Epithelial cell of proximal tubule (primary cell): Measurements from ENCODE around the gene RPL28. TPM values are rescaled to one million over a fixed set of nuclear protein-coding genes. Genes with fewer than 3 reads are reported as not detected.
"Not testable (repeated sequence)": the region's sequence is repeated elsewhere in the genome, so short reads cannot be mapped to it uniquely, and the experiment has no call there.

Source experiments
- DNase-seq: peaks from one replicate; pipeline ENCODE4 v3.0.0-alpha.2; 2011; ENCODE audit warnings: low read depth
- H3K4me3 ChIP-seq: 2 replicates; pipeline ENCODE4 v1.5.1; 2011; ENCODE audit warnings: low read depth, mild to moderate bottlenecking, low read length
- total RNA-seq: library from RNA; depleted of rRNA; stranded (reverse); fragments of >200 nt; gene quantifications from 2 replicates; pipeline ENCODE4 v1.2.3, GENCODE V29; 2015
- TF ChIP-seq, protein P1 (sequence below): conservative IDR thresholded peaks from 2 replicates; pipeline ENCODE4 v1.5.1; 2012; ENCODE audit warnings: low read depth, mild to moderate bottlenecking, low read length

The RPL28 gene
- total RNA-seq, 1 donor from 2014 or later = 412 TPM

DNA sequence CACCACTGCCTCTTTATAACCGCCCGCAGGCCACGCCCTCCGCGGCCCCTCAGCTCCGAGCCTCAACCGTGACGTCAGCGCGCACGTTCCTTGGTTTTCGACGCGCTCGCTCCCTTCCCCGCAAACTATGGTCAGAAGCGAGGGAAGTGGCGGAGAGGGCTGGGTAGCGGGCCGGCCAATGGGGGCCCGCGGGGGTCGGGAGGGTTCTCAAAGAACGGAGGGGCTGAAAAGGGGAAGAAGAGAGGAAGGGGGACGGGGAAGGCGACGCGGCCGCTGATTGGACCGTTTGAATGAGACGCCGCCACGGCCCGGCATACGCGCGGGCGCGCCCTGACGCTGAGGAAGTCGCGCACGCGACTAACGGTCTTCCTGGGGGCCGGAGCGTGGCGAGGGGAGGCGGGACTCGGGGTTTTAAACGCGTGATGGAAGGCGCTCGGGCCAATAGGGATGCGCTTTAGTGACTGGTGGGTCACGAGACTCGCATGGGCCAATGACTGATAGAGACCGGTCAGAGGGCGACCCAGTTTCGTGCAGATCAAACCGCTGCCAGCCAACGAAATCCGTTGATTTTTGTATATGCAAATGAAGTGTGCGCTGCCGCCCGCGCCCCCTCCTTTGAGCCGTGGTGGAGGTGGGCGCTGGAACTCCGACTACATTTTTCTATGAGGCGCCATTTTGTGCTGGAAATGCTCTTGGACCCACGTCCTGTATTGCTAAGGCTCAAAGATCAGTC, 22.2 kb downstream of the RPL28 start:
- peak overlapping the region; percentile 86 for H3K4me3 ChIP-seq
- TF ChIP-seq, protein P1, sequence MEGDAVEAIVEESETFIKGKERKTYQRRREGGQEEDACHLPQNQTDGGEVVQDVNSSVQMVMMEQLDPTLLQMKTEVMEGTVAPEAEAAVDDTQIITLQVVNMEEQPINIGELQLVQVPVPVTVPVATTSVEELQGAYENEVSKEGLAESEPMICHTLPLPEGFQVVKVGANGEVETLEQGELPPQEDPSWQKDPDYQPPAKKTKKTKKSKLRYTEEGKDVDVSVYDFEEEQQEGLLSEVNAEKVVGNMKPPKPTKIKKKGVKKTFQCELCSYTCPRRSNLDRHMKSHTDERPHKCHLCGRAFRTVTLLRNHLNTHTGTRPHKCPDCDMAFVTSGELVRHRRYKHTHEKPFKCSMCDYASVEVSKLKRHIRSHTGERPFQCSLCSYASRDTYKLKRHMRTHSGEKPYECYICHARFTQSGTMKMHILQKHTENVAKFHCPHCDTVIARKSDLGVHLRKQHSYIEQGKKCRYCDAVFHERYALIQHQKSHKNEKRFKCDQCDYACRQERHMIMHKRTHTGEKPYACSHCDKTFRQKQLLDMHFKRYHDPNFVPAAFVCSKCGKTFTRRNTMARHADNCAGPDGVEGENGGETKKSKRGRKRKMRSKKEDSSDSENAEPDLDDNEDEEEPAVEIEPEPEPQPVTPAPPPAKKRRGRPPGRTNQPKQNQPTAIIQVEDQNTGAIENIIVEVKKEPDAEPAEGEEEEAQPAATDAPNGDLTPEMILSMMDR = no peak

DNA sequence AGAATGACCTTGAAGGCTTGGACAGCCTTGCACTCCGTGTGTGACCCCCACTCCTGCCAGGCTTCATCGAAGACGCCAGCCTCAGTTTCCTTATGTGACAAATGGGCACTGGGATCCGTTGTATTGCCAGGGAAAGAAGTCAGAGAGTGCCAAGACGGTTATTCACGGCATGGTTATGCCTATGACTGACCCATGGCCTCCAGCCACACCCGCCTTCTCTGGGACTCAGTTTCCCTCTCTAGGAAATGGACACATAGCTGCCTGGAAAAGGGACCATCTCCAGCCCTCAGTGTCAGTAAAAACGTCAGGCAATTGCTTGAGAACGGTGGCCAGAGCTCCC, 22.8 kb downstream of the RPL28 start:
- TF ChIP-seq, protein P1 = no peak
- DNase-seq = no peak

More for the DNA sequence above, 22.2 kb downstream of the RPL28 start:
- DNase-seq = peak; percentile 87

DNA sequence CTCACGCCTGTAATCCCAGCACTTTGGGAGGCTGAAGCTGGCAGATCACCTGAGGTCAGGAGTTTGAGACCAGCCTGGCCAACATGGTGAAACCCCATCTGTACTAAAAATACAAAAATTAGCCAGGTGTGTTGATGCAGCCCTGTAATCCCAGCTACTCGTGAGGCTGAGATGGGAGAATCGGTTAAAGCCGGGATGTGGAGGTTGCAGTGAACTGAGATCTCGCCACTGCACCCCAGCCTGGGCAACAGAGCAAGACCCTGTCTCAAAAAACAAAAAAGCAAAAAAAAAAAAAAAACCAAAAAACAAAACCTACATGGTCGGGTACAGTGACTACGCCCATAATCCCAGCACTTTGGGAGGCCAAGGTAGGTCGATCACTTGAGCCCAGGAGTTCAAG, 23.4 kb downstream of the RPL28 start:
- not testable (repeated sequence) for DNase-seq, H3K4me3 ChIP-seq

More for the DNA sequence above, 22.8 kb downstream of the RPL28 start:
- H3K4me3 ChIP-seq = peak overlapping the region; percentile 59

DNA sequence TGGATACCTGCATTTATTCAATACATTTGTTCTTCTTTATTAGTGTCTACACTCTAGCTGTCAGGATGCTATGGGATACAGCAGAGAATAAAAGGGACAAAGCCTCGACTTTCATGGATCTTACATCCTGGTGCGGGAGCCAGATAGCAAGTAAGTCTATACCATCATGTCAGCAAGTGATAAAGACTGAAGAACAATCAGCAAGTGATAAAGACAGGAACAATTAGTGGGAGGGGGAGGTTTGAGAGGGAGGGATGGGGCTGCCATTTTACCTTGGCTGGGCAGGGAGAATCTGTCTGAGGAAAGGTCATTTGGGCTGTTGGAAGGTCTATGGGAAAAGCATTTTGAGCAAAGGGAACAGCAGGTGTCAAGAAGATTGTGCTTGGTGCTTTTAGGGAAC, 24.4 kb downstream of the RPL28 start:
- TF ChIP-seq, protein P1 = no peak
- no peak for DNase-seq
- H3K4me3 ChIP-seq = no peak overlapping the region

DNA sequence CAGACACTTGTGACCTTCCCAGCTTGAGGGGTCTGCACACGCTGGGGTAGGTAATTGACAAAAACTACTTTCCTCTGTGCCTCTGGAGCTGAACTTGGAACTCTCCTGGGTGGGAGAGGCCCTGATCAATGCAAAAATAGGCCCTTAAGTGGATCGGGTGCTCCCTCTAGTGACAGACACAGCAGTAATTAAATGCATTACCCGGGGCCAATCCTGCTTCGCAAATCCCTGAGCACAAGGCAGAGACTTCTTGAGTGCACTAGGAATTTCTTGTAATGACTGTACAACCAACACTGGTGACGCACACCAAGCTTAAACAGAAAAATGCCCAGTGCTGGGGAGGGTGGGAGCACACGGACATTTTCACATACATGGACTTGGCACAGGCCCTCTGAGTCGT, 32.5 kb downstream of the RPL28 start:
- H3K4me3 ChIP-seq = no peak overlapping the region
- TF ChIP-seq, protein P1 = peak; percentile 83
- DNase-seq = peak; percentile 44

DNA sequence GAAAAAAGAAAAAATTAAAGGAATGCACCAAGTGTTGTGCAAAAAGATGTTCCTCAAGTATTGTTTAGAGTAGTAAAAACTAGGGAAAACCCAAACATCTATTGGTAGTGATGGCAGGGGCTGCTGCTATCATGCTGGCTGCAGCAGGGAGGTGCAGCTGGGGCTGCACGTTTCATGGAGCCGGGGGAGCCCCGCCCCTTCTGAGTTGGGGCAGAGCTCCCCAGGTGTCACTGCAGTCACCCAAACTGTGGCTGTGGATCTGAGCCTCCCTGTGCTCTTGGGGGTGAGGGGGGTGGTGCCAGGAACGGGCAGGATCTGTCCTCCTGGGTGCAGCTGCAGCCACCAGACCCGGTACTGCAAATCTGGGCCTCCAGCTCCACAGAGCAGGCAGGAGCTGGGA, 33.4 kb downstream of the RPL28 start:
- no peak for DNase-seq
- H3K4me3 ChIP-seq = no peak overlapping the region

DNA sequence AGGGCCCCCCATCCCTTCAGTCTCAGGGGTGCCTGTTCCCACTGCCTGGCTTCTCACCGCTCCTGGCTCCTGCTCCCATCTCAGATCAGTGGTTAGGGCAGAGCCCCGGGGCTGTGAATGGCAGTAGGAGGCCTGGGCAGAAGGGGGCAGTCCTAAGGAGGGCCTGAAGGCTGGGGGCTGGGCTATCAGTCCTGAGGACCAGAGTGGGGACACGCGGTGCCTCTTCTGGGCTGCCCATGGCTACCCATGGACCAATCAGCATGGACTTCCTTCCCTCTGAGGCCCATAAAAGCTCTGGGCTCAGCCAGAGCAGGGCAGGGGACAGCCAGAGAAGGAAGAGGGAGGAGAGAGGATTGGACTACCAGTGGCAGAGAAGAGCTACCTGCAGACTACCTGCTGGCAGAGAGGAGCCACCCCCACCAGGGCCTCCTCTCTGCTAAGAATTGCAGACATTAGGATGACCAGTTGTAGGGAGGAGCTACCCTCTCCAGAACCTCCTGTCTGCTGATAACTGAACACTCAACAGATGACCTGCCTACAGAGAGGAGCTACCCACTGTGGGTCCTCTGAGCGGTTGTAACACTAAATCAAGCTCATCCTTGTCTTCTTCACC, 34.0 kb downstream of the RPL28 start:
- TF ChIP-seq, protein P1 = no peak
- DNase-seq = no peak

More for the DNA sequence above, 33.4 kb downstream of the RPL28 start:
- TF ChIP-seq, protein P1 = no peak

DNA sequence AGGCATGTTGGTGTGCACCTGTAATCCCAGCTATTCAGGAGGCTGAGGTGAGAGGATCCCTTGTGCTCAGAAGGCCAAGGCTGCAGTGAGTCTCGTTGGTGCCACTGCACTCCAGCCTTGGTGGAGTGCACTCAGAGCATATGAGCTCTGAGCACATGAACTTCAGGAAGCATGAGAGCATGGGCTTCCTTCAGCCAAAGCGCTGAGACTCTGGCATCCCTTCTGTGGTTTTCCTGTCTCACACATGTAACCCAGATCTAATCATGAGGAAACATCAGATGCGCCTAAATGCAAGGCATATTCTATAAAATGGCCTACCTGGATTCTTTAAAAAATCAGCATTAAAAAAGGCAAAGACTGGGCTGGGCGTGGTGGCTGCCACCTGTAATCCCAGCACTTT, 35.5 kb downstream of the RPL28 start:
- not testable (repeated sequence) for DNase-seq, H3K4me3 ChIP-seq

More for the DNA sequence above, 34.0 kb downstream of the RPL28 start:
- H3K4me3 ChIP-seq = no peak overlapping the region
